Stimulated activated CD8-positive, alpha-beta memory T cell treated with anti-CD3 and anti-CD28 coated beads, Interleukin-12 subunit alpha, Interleukin-12 subunit beta, amount 100 ng/mL, for 1 hour (primary cell): Measurements from ENCODE around the gene BAIAP2L1.

Experiments used
- DNase-seq: peaks from one replicate; pipeline ENCODE4 v3.0.0-alpha.2; 2020; ENCODE audit warnings: low read depth

The BAIAP2L1 gene

GRCh38 chr7:98276241-98276761 is 124.6 kb downstream of the BAIAP2L1 start:
- DNase-seq: no peak

DNA sequence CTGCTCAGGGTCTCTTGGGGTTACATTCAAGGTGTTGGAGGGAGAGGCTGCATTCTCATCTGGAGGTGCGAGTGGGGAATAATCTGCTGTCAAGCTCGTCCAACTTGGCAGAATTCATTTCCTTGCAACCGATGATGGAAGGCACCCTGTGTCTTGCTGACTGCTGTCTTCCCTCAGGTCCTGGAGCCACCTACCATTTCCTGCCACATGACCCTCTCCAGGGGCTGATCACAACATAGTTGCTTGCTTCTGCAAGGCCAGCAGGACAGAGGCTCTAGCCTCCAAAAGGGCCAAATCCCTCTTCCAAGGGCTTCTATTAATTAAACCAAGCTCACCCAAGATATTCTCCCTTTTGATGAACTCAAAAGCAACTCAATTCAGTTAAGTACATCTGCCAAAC is 133.6 kb downstream of the BAIAP2L1 start:
- no peak for DNase-seq

- DNase-seq: no peak
Measured at GRCh38 chr7:98266840-98267239, 134.1 kb downstream of the BAIAP2L1 start.

GRCh38 chr7:98265841-98266271 is 135.0 kb downstream of the BAIAP2L1 start:
- DNase-seq: no peak

GRCh38 chr7:98257701-98258100 is 143.2 kb downstream of the BAIAP2L1 start:
- DNase-seq: no peak

DNA sequence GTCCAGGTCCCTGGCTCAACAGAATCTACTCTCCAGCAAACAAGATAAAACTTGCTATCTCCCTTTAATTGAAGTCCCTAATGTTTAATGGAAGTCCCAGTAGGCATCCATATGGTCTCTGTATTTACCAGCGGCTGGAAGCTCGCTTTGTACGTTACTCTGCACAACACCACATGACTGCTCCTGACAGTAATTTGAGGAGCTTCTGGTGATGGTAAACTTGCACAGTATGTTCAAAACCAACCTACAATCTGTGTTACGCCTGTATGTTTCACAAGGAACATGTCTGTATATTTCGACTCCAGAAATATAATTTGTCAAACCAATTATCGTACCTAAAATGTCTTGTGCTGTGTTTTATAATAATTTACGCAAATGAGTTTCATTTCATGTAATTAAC is 144.5 kb downstream of the BAIAP2L1 start:
- DNase-seq: no peak

- no peak for DNase-seq
Measured at GRCh38 chr7:98254951-98255610, 145.8 kb downstream of the BAIAP2L1 start.

- DNase-seq: no peak
Measured at GRCh38 chr7:98254516-98254915, 146.4 kb downstream of the BAIAP2L1 start.

DNA sequence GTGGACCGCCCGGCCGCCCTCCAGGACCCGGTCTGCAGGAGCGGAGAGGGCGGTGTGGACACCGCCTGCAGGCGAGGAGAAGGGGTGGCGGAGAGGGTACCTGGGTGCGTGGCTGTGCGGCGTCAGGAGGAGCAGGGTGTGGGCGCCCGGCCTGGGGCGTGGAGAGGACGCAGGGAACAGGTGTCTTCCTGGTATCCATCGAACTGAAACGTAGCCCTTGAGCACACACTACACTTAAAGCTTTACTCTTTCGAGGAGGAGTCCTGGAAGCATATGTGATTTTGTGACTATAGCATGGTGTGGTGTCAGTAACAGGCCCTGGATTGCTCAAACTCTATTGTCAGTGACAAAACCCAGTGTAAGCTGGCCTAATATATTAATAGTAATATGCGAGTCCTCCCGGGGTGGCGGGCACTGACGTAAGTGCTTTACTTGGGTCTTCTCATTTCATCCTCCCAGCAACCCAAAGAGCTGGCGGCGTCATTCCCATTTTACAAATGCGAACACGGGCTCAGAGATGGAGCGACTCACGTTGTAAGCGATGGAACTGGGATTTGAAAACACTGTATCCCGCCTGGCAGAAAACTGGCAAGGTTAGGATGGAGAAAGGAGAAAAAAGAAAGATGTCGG is 148.3 kb downstream of the BAIAP2L1 start:
- no peak for DNase-seq

DNA sequence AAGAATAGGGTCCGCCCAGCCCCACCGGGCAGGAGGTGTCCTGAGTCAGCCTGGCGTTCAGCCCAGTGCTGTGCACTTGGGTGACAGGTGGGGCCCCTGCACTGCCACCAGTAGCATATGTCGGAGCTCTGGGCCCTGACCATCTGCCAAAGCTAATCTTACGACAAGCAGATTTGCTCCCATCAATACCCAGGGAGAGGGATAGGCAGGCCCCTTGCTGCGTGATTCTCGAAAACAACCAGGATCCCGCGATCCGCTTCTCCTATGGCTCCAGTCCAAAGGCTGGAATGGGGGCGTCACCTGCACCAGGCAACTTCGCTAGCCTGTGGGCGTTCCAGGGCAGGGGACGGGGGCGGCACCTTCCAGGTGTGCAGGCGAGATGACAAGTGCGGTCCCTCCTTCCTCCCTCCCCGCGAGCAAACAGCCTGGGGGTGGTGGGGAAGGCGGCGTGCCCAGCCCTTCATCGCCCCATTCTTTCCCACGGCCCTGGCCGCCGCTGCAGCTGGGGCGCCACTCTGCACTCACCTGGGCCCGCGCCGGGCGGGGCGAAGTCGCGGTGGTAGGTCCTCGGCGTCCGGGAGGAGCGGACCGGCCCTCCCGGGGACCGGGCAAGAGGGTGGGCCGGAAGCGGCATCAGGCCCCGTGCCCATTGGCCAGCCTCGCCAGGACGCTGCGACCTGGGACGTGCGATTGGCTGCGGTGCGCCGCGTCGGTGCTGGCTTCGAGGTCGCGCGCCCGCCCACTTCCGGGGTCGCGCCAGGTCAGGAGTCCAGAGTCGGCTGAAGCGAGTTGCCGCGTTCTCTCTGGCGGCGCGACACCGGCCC is 149.1 kb downstream of the BAIAP2L1 start, which contains the start of gene TECPR1:
TECPR1 (minus strand) TSS at position 632 of the 824 bp plus-strand sequence. CDS start 6,086 bp downstream, outside the sequence.
- peak; percentile 75 for DNase-seq

GRCh38 chr7:98251231-98251600 is 149.7 kb downstream of the BAIAP2L1 start:
- DNase-seq: peak; percentile 4

- DNase-seq: peak; percentile 16
Measured at GRCh38 chr7:98250789-98251188, 150.1 kb downstream of the BAIAP2L1 start.

DNA sequence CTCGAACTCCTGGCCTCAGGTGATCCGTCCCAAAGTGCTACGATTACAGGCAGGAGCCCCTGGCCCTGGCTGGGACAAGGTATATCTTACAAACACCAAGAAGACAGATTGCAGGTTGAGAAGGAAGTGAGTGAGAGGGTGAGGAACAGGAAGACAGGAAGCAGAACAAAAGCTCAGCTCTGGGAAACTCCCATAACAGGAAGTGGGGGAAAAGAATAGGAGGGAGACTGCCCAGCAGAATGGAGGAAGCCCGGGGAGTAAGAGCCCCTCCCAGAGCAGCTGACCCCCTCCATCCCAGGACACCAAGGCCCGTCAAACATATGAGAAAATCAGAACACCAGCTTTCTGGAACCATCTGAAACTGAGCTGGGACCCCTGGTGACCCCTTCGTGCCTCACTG is 151.8 kb downstream of the BAIAP2L1 start:
- no peak for DNase-seq

DNA sequence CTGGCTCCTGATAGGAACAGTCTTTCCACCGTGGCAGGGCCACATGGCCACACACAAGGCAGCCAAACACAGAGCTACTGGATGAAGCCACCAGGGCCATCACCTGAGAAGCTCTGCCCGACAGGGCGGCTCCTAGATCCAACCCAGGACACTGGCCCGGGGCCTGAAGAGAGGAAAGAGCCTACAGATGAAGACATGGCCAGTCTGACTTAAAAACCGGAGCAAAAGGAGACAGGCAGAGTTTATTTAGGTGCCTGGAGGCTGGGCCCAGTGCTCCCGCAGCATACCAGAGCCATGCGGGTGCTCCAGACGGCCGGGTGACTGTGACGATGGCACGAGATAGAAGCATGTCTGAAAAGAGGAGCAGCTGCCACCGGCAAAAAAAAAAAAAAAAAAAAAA is 152.7 kb downstream of the BAIAP2L1 start:
- no peak for DNase-seq

GRCh38 chr7:98244871-98245270 is 156.0 kb downstream of the BAIAP2L1 start:
- no peak for DNase-seq

DNA sequence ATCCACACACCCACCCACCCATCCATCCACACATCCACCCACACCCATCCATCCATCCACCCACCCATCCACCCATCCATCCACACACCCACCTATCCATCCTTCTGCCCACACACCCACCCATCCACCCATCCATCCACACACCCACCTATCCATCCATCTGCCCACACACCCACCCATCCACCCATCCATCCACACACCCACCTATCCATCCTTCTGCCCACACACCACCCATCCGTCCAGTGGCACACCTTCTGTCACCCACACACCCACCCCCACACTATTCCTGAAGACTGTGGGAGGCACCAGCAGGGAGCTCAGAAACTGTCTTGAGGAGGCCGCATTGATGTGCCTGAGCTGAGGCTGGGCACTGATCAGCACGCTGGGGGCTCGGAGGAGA is 158.0 kb downstream of the BAIAP2L1 start:
- DNase-seq: no peak

- no peak for DNase-seq
Measured at GRCh38 chr7:98242342-98242741, 158.5 kb downstream of the BAIAP2L1 start.

DNA sequence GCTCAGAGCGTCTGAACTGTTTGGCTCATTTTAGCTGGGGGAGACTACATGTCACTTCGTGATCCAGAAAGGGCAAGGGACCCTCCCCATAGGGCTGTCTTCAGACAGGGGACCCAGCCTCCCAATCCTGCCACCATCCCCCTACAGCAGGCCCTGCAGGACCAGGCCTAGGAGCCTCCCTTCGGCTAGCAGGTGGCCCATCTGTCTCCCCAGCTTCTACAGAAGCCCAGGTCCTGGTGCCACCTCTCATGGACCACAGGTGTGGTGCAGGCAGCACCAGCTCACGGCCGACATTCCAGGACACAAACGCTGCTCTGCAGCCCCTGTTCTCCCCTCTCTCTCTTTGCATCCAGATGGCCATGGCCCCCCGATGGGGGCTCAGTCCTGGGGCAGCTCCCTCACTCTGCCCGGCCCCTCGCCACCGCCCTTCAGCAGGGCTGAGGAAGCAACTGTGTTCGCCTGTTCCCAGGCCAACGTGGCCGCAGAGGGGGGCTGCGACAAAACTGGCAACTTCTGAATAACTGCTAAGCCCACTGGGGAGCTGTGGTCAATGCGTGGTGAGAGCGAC is 159.1 kb downstream of the BAIAP2L1 start:
- no peak for DNase-seq
